Kidney (tissue), 14 donors: ENCODE results near the gene CD44. TPM values are rescaled to one million over a fixed set of nuclear protein-coding genes. Genes with fewer than 3 reads are reported as not detected.

Source experiments
- DNase-seq, 5 donors: peaks; one replicate each; pipeline ENCODE4 v3.0.0-alpha.2; 2013 to 2020
- FAIRE-seq: peaks from 2 replicates; lab custom pipeline; 2012; peaks lifted over from hg19 to GRCh38; lab: Jason Lieb, UNC
- H3K27ac ChIP-seq, 2 donors: one replicate each; pipeline ENCODE4 v1.7.0; 2013; ENCODE audit warnings: low read depth in 2 of 2, low read length in 2 of 2, inconsistent platforms in 1 of 2
- H3K27me3 ChIP-seq: one replicate; pipeline ENCODE4 v1.7.1; 2013; ENCODE audit warnings: low read length, inconsistent platforms; ENCODE audit not compliant: control insufficient read depth, insufficient read depth
- H3K36me3 ChIP-seq, 3 donors: one replicate each; pipeline versions ENCODE4 v1.7.0 to v1.7.1; 2013; ENCODE audit warnings: low read length in 3 of 3, control low read depth in 1 of 3, inconsistent platforms in 1 of 3; ENCODE audit not compliant: insufficient read depth in 3 of 3, control insufficient read depth in 2 of 3
- H3K4me1 ChIP-seq, 3 donors: one replicate each; pipeline versions ENCODE4 v1.7.0 to v1.7.1; 2013; ENCODE audit warnings: low read length in 3 of 3, inconsistent platforms in 1 of 3, low read depth in 1 of 3; ENCODE audit not compliant: control insufficient read depth in 2 of 3, insufficient read depth in 2 of 3
- H3K4me3 ChIP-seq, 3 donors: one replicate each; pipeline versions ENCODE4 v1.7.0 to v1.8.1; 2013; ENCODE audit warnings: low read length in 3 of 3, control low read depth in 1 of 3, inconsistent platforms in 1 of 3
- H3K9ac ChIP-seq, 3 donors: one replicate each; pipeline versions ENCODE4 v1.7.0 to v1.7.1; 2013; ENCODE audit warnings: low read length in 3 of 3, control low read depth in 1 of 3, inconsistent platforms in 1 of 3
- H3K9me3 ChIP-seq, 3 donors: one replicate each; pipeline versions ENCODE4 v1.7.0 to v1.7.1; 2013; ENCODE audit warnings: low read length in 3 of 3, control low read depth in 1 of 3, inconsistent platforms in 1 of 3; ENCODE audit not compliant: control insufficient read depth in 2 of 3, insufficient read depth in 1 of 3
- CTCF ChIP-seq: IDR thresholded peaks from 3 replicates; pipeline ENCODE4 v1.5.1; 2012; ENCODE audit warnings: mild to moderate bottlenecking, moderate library complexity, borderline replicate concordance; ENCODE audit not compliant: insufficient read depth; ENCODE audit errors: extremely low read depth
- intact Hi-C: fragments of 100-400 bp; cut with DNase I; formaldehyde crosslinking; loops from one replicate; pipeline ENCODE4 v1.11.1; 2022
- polyA plus RNA-seq: library from polyadenylated mRNA; stranded (reverse); fragments of 350-450 nt; fragmentation: Illumina TruSeq; extraction: RNeasy Lipid Tissue Mini Kit (QIAGEN cat#74804); gene quantifications from one replicate; pipeline ENCODE4 v1.2.3, GENCODE V29; 2014; ENCODE audit warnings: low read depth, low replicate concordance; ENCODE audit not compliant: insufficient read depth
- total RNA-seq: library from RNA; stranded (reverse); fragmentation: NEBNext Ultra II Directional; extraction: Animal tissue kit (Norgen Biotek cat#: 25700); gene quantifications from one replicate; pipeline ENCODE4 v1.2.1, GENCODE V29; 2021
- donor health status: control.
- donor health status: control.
- donor health status: control.
- donor health status: control.
- donor health status: control.
- donor health status: DM: yes; HTN: yes; CAD: no.
- donor health status: Normal renal cell carcinoma (clear cell type).

CD44 gene
- total and polyA plus RNA-seq, 2 donors from 2014 or later = 13.8 to 235 TPM

- no peak overlapping the region for H3K27ac ChIP-seq
- H3K36me3 ChIP-seq = no peaks in the 10 kb centered on the region
- DNase-seq (no peak), FAIRE-seq (no peak)
- intact Hi-C loops = no loop called here
- H3K9ac ChIP-seq = no peak overlapping the region
- no peaks in the 10 kb centered on the region for H3K27me3 ChIP-seq
- peaks cover 0 to 3% (median 0%) of the 10 kb centered on the region in 3 donors for H3K4me1 ChIP-seq
- H3K9me3 ChIP-seq = no peaks in the 10 kb centered on the region
- no peak overlapping the region for H3K4me3 ChIP-seq
- TF ChIP-seq CTCF = no peak
These were observed 42.2 kb upstream of the CD44 start for GRCh38 chr11:35096723-35097122.

GRCh38 chr11:35097814-35098455 is 41.0 kb upstream of the CD44 start:
- no peak for FAIRE-seq
- Histone ChIP-seq H3K27me3 (no peaks in the 10 kb centered on the region), H3K9me3 (no peaks in the 10 kb centered on the region), H3K4me3 (no peak overlapping the region), H3K9ac (no peak overlapping the region), H3K36me3 (no peaks in the 10 kb centered on the region), H3K27ac (no peak overlapping the region), H3K4me1 (peaks cover 0 to 3% (median 0%) of the 10 kb centered on the region in 3 donors)
- intact Hi-C loops = no loop called here
- no peak for TF ChIP-seq CTCF
- no peak for DNase-seq

GRCh38 chr11:35098855-35099254 is 40.1 kb upstream of the CD44 start:
- FAIRE-seq (no peak), DNase-seq (no peak)
- Histone ChIP-seq H3K36me3 (no peaks in the 10 kb centered on the region), H3K27ac (no peak overlapping the region), H3K4me1 (peaks cover 0 to 3% (median 0%) of the 10 kb centered on the region in 3 donors), H3K4me3 (no peak overlapping the region), H3K9ac (no peak overlapping the region), H3K27me3 (no peaks in the 10 kb centered on the region), H3K9me3 (no peaks in the 10 kb centered on the region)
- no peak for TF ChIP-seq CTCF
- intact Hi-C loops = no loop called here
